GM10266 (cell line): ENCODE results near the gene ZGPAT.

Experiments
- DNase-seq: peaks from one replicate; pipeline ENCODE4 v3.0.0; 2012; ENCODE audit errors: extremely low spot score
- CTCF ChIP-seq: IDR thresholded peaks from 2 replicates; pipeline ENCODE4 v1.5.1; 2012; ENCODE audit warnings: mild to moderate bottlenecking, low read depth; ENCODE audit not compliant: control insufficient read depth, insufficient read depth; ENCODE audit errors: missing control alignments

ZGPAT gene

GRCh38 chr20:63686492-63687321 lies 21.1 kb upstream of the ZGPAT start:
- no peak for TF ChIP-seq CTCF
- peak; percentile 56 for DNase-seq

- TF ChIP-seq CTCF = no peak
- DNase-seq = no peak
Observed at GRCh38 chr20:63687419-63688178, 20.2 kb upstream of the ZGPAT start.

- no peak for DNase-seq
- no peak for TF ChIP-seq CTCF
Observed at GRCh38 chr20:63688228-63689045, 19.4 kb upstream of the ZGPAT start.

- TF ChIP-seq CTCF = no peak
- DNase-seq = no peak
Observed at GRCh38 chr20:63689046-63690002, 18.5 kb upstream of the ZGPAT start.

- TF ChIP-seq CTCF = no peak
- DNase-seq = no peak
Observed at GRCh38 chr20:63690003-63690897, 17.6 kb upstream of the ZGPAT start.
